Measurements from ENCODE around the gene SLC6A12.

DNA sequence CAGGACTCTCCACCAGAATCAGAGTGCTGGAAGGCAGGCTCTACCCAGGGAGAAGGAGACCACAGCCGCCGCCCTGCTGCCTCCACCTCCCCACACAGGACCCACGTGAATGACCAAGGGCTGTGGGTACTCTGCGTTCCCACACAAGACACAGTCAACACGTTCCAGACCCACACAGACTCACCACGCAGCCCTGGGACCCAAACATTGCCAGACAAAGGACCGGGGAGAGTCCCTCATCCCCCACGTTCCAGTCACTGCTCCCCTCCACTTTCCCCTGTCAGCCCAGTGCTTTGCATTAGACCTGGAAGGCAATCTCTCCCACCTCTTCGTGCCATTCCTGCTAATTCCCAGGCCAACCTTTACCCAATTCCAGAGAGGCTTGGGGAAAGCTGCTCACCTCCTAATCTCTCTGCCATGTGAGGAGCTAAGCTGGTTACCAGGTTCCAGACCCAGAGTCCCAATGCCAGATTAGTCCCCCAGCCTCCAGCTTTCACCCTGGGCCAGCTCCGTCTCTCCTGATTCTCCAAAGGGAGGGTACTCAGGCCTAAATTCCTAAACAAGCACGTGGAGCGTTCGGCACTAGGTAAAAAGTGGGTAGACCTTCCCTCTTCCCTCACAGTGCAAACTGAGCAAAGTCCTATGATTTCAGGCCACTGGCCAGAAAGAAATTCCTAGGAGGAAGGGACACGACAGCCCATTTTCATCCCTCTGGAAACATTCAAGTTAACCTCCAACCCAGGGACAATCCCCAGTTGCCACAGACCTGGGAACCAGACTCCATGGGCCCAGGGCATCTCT lies 43.8 kb upstream of the SLC6A12 start:
- TF ChIP-seq POLR2A (IDR thresholded peaks at IDR 0.05) = no peak
- TF ChIP-seq, protein P1, sequence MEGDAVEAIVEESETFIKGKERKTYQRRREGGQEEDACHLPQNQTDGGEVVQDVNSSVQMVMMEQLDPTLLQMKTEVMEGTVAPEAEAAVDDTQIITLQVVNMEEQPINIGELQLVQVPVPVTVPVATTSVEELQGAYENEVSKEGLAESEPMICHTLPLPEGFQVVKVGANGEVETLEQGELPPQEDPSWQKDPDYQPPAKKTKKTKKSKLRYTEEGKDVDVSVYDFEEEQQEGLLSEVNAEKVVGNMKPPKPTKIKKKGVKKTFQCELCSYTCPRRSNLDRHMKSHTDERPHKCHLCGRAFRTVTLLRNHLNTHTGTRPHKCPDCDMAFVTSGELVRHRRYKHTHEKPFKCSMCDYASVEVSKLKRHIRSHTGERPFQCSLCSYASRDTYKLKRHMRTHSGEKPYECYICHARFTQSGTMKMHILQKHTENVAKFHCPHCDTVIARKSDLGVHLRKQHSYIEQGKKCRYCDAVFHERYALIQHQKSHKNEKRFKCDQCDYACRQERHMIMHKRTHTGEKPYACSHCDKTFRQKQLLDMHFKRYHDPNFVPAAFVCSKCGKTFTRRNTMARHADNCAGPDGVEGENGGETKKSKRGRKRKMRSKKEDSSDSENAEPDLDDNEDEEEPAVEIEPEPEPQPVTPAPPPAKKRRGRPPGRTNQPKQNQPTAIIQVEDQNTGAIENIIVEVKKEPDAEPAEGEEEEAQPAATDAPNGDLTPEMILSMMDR (IDR thresholded peaks at IDR 0.05) = no peak

Measured in heart left ventricle (tissue), 13 donors.